ENCODE results near the gene BCL2.

The BCL2 gene

DNA sequence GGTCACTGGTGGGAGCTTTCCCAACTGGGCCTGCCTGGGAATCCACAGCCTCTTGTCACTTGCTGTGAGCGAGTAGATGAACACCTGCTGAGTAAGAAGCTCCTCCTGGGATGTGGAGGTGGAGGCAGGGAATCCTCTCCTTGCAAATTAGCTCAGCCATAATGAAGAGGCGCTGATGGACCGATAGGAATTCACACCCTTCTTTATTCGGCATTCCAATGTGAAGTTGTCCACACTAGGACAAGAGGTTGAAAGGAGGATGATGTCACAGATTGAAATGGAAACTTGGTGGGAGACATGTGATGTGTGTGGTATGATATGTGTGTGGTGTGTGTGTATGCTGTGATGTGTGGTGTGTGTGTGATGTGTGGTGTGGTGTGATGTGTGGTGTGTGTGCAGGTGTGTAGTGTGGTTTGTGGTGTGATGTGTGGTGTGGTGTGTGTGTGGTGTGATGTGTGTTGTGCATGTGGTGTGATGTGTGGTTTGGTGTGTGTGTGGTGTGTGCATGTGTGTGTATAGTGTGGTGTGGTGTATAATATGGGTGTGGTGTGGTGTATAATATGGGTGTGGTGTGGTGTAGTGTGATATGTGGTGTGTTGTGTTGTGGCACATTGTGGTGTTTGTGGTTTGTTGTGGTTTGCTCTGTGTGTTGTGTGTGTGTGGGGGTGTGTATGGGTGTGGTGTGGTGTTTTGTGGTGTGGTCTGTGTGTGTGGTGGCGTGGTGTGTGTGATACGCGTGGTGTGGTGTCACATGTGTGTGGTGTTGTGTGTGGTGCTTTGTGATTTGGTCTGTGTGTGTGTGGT lies 216.4 kb downstream of the BCL2 start:
- no peak for DNase-seq

DNA sequence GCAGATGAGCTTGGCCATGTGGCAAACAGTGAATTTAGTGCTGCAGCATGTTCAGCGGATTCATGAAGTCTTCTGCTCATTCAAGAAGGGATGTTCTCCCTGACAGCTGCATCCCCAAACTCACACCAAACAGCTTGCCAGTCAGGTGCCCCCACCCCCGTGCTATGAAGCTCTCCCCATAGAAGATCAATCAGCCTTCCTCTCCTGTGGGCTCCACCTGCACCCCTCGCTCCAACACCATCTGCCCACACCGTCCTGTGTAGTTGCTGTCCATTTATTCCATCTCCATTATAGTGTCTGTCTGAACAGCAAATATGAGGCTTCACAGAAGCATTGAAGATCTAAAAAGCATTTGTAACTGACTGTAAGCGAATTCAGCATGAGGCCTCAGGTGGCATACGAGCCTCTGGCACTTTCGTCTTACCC lies 218.9 kb downstream of the BCL2 start:
- no peak for DNase-seq

GRCh38 chr18:63099848-63100629 lies 219.5 kb downstream of the BCL2 start:
- no peak for DNase-seq

DNA sequence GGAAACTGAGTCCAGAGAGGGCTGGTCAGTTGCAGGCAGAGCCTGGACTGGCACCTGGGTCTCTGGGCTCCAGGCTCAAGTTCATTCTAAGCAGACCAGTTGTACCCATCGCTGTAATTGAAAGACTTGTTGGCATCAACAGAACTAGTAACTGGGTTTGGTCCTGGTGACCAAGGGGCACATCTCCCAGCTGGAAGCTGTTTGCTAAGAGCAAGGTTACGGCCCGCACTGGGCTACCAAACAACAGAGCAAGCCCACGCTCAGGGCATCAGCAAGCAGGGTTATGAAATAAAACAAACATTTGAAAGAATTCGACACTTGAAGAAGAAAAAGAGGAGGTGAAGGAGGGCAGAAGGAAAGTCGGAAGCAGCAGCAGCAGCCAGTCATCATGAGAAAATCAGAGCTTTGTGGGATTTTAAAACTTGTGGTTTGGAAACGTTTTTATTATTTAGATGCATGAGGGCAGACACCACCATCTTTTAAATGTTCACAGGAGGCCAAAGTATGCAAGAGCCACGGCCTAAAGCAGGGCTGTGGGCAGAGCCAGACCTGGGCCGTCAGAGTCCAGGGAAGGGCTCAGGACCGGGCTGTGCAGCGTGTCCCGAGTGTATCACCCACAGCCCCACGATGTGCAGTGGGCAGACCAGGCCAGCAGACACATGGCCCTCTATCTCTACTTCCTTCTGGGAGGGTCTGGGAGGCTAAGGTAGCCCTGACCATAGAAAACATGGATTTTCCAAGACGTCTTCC lies 220.3 kb downstream of the BCL2 start:
- DNase-seq, result no peak

DNA sequence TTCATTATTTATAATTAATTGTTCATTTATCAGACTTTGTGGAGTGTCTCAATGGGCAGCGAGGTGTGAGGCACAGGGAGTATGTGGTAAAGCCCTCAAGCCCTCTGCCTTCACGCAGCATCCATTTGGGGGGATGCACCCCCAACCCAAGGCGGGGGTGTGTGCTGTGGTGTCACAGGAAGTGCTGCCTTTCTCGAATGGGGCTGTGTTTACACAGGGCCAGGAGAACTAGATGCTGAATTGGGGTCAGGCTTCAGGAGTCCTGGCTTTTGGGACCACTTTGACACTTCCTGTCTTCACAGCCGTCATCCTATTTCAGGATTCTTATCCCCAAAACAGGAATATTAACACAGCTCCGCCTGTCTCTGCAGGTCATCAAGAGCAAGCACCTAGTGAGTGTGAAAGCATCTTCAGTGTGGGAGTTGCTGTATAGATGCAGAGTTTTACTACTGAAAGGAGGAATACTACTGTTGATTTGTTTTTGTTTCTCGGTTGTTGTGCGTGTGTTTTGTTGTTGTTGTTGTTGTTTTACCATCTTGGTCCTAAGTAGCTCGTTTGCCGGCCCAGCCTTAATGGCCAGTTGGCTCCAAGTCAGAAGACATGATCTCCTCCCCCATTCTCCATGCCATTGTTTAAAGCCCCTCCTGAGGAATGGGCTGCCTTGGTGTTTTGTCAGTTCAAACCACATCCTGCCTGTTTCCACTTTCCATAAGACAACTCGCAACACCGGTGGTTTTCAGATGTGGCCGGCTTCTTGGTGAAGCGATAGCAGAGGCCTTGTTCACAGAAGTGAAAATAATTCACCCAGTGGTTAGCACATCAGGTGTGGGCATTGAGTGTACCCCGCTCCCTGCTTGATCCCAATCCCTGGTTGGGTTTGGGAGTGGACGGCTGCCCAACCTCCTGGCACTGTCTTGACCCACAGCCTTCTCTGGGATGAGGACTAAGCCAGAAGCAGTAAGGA lies 221.3 kb downstream of the BCL2 start:
- DNase-seq, result peak; percentile 49

DNA sequence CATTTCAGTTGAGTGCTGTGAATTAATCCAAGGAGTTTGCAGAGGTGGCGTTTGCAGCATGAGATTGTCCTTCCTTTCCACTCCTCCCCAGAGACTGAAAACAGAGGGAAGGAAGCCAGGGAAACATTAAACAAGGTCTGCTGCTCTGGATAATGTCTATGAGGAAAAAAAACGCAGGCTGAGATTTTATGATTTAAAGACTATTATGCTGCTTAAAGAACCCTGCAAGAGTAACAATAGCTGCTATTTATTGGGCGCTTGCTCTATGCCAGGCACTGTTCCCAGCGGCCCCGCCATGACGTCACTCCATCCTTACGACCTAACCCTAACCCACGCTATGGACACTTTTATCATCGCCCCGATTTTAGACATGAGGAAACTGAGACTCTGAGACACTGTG lies 222.4 kb downstream of the BCL2 start:
- no peak for DNase-seq

- no peak for DNase-seq
Observed at GRCh38 chr18:63096327-63096874, 223.2 kb downstream of the BCL2 start.

GRCh38 chr18:63095768-63096167 lies 223.8 kb downstream of the BCL2 start:
- DNase-seq, result no peak

DNA sequence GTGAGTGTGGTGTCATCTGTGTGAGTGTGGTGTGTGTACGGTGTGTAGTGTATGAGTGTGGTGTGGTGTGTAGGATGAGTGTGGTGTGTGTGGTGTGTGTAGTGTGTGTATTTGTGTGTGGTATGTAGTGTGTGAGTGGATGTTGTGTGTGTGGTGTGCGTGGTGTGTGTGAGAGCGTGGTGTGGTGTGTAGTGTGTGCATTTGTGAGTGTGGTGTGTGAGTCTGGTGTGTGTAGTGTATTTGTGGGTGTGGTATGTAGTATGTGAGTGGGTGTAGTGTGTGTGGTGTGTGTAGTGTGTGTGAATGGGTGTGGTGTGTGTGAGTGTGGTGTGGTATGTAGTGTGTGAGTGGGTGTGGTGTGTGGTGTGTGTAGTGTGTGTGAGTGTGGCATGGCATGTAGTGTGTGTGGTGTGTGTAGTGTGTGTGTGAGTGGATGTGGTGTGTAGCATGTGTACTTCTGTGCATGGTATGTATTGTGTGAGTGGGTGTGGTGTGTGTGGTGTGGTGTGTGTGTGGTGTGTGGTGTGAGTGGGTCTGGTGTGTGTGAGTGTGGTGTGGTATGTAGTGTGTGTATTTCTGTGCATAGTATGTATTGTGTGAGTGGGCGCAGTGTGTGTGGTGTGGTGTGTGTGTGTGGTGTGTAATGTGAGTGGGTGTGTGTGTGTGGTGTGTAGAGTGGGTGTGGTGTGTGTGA lies 227.8 kb downstream of the BCL2 start:
- DNase-seq, result no peak

DNA sequence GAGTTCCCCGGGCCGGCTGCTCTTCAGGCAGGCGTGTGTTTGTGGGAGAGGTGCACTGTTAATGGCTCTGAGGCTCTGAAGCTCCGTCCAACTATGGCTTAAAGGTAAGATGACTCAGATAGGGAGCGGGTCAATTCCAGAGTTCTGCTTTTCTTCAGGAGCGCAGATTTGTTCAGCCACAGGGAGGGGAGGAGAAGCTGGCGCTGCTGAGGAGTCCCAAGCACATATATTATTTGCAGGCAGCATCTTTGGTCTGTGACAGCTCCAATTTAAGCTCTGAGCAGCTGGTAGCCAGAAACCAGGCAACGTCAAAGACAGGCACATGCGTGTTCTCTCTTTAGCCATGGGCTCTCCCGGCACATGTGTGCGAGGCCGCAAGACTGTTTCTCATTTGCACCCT lies 229.2 kb downstream of the BCL2 start:
- no peak for DNase-seq

GRCh38 chr18:63089041-63089440 lies 230.5 kb downstream of the BCL2 start:
- no peak for DNase-seq

- no peak for DNase-seq
Observed at GRCh38 chr18:63088262-63088661, 231.3 kb downstream of the BCL2 start.

GRCh38 chr18:63087421-63088230 lies 231.9 kb downstream of the BCL2 start:
- DNase-seq, result no peak

DNA sequence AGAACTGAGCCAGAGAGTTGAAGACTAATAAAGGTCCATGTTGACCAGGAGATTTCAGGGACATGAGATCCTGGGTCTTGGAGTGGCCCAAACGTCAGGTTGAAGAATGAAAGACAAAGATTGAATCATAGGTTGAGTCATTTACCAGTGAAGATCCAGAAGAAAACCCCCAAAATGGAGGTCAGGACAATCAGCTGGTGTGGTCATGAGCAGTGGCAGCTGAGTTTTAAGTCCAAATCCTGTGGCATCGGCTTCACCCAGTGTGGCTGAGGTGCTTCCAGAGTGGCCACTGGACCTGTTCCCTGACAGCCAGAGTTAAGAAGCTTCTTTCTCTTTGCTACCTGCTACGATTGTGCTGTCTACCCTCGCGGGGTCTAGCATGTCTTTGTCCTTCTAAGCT lies 234.0 kb downstream of the BCL2 start:
- no peak for DNase-seq

DNA sequence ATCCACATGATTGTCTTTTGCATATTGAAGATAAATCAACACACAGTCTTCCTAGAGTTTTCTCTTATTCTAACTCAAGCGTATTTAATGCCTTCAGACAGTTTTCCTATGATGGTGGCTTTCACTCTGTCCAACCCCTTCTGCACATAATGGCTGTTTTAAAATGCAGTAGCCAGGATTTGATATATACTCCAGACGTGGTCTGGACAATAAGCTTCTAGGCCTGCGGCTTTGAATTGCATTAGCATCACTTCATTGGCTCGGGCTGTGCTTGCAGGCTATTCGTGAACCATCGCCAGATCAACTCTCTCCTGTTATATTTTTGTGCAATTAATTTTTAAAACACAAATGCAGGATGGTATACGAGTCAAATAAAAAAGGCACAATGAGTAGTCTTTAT lies 235.3 kb downstream of the BCL2 start:
- no peak for DNase-seq

DNA sequence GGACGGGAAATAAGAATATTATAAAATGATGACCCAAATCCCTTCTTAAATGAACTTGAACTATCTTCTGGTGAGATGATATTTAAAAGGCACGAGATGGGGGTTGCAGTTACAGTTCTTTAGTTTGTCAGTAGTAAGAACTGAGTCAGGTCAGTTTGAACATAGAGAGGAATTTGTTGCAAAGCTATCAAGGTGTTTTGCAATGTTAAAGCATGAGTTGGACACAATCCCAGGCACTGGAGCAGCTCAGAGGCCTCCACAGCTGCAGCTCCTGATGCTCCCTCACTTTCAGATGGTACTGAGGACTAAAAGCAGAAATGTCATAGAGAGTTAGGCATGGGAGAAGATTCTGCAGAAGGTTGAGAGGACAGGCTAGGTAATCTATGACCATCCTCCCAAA lies 236.0 kb downstream of the BCL2 start:
- DNase-seq, result no peak

GRCh38 chr18:63083020-63083531 lies 236.5 kb downstream of the BCL2 start:
- DNase-seq, result no peak

GRCh38 chr18:63082366-63083019 lies 237.1 kb downstream of the BCL2 start:
- no peak for DNase-seq

DNA sequence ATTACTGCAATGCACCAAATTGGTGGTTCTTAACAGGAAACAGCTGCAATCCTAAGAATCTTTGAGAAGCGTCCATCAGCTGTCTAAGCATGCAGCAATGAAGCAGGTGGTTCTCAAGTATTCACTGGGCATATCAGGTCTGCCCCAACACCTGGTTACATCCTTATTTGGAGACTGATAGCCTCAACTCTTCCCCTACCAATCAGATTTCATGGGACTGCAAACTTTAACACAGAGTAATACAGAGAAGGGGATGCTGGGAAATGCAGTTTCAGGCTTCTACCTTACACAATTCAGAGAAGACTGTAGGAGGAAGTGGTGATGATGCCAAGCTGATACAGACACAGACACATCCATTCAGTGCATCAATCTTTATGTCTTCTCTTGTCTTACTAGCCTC lies 240.5 kb downstream of the BCL2 start:
- DNase-seq, result no peak

GRCh38 chr18:63078471-63078870 lies 241.1 kb downstream of the BCL2 start:
- DNase-seq, result no peak
